HG03342 (cell line): Measurements from ENCODE around the gene TC2N.
"Not testable (repeated sequence)": the region's sequence is repeated elsewhere in the genome, so short reads cannot be mapped to it uniquely, and the experiment has no call there.

ENCODE experiments used
- ATAC-seq: cut with Tn5 transposase; IDR thresholded peaks from one replicate; pipeline ENCODE4 v1.9.1; 2021; ENCODE audit warnings: mild to moderate bottlenecking, moderate library complexity; ENCODE audit not compliant: unreplicated experiment

Gene TC2N

GRCh38 chr14:91889477-91890211, 22.3 kb upstream of the TC2N start:
- no peak for ATAC-seq

GRCh38 chr14:91888641-91889476, 21.5 kb upstream of the TC2N start:
- no peak for ATAC-seq

- no peak for ATAC-seq
Measured at GRCh38 chr14:91886961-91887360, 19.6 kb upstream of the TC2N start.

GRCh38 chr14:91885839-91886238, 18.5 kb upstream of the TC2N start:
- ATAC-seq, result no peak

DNA sequence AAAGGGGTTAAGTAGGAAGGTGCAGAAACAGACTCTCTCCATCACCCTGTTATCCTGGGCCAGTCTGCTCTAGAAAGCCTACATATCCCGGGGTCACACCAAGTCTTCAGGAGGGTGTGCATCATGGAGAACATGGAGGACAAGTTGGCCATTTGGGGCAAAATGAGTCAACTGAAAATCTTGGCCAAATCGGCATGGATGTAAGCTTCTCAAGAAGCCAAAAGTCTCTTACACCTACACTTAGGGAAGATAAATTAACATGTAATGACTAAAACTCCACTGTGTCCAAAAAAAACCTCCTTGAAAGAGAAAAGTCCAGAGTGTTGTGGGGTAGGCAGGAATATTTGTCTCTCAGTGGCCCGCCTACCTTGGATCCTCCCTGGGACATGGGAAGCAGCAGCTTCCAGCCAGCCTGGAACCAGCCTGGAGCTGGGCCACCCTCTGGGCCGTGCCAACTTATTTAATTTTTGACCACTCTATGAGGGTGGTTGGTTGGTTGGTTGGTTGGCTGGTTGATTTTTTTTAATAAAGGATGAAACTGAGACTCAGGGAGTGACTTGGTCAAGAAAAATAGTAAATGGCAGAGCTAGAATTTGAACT, 17.9 kb upstream of the TC2N start:
- ATAC-seq, result no peak

DNA sequence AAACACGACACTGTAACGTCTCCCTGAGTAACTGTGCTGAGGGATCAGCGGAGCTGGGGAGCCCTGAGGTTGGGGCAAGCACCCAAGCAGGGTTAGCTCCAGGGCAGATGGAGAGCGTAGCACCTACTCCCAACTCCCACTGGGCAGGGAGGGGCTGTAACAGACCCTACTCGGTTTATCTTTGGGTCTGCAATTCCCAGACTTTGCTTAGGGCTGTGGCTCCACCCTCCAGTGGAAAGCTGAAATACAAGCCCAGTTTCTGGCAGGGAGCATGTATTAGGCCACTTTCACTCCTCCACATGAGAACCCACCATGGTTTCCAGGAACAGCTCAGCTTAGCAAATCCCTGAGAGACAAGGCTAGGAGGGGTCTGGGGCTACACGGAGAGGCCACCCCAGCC, 17.3 kb upstream of the TC2N start:
- ATAC-seq, result no peak

GRCh38 chr14:91883753-91884152, 16.4 kb upstream of the TC2N start:
- no peak for ATAC-seq

DNA sequence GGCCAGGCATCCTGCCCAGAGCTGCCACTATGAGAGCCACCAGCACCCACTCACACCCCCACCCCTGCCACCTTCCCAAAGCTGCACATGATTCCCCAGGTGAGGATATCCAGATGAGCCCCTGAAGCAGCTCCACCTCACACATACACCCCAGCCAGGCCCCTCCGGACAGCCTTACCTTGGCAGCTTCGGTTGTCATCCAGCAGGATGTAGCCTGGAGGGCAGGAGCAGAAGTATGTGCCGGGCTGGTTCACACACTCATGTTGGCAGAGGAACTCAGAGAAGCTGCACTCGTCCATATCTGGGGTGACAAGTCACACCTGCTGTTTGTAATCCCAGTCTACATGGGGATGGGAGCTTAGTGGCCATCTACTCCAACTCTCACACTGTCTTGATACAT, 15.4 kb upstream of the TC2N start:
- ATAC-seq, result no peak

DNA sequence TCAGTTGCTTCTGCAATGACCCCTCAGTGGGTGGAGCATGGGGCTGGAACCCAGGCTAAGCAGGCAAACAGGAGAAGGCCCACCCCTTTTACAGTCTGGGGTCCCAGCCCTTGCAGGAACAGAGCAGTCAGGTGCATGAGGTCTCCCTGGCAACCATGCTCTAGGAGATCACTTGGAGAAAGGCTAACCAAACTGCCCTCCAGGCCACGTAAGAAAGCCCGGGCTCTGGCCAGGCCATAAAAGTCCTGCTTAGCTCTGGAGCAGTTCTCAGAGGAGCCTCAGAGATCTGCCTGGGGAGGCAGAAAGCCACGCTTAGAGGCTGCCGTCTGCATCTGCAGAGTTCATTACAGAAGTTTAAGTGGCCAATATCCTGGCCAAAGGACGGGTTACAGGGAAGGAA, 15.0 kb upstream of the TC2N start:
- no peak for ATAC-seq

GRCh38 chr14:91879196-91879595, 11.9 kb upstream of the TC2N start:
- ATAC-seq, result no peak

- no peak for ATAC-seq
Measured at GRCh38 chr14:91878274-91878673, 10.9 kb upstream of the TC2N start.

DNA sequence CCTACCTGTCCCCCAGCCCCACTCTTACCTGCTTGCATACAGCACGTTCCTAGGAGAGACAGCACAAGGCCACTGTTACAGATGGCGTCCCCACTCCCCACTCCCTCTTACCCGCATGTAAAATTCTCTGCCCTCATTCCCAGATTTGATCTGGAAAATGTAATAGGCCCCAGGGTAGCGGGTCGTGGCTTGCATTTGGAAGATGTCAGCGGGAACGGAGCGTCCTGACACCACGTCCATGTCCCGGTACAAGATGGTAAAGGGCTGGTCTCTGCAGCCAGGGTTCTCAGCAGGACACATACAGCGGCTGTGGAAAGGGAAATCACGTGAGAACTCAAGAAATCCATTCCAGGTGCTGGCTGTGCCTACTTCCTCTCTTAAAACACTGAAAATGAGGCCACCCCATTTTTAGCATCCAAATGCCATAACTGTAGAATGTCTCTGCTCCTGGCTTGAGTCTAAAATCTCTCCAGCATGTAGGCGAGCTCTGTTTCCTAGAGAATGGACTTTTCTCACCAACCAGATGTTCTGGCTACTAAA, 10.1 kb upstream of the TC2N start:
- ATAC-seq, result no peak

- no peak for ATAC-seq
Measured at GRCh38 chr14:91876492-91876891, 9.2 kb upstream of the TC2N start.

DNA sequence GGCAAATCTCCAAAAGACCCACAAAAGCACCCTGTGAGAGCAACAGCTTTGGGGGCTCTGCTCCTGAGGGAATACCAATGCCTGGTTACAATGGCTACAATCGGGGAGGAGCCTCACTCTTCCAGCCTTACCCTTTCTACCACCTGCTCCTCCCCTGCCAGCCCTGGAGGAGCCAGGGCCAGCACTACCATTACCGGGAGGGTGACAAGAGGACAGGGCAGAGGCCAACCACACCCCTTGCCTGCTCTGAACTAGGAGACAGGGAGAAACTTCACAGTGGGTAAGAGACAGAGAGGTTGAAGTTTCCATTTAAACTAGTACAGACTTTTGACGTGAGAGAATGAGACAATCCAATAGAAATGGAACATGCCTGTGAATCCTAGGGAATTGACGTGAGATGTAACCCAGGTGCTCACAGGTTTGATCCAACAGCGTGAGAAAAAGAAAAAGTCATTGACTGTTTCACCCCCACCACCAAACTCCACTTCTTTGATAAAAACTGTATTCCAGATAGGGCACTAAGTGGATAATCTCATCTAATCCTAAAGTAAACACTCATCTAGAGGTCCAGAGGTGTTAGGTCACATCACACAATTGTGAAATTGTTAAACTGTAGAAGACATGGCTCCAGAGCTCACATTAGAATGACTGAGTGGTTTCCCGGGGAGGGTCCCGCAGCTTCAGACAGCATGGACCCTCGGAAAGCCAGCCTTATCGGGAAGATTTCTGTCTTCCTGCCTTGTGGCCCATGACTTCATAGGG, 8.4 kb upstream of the TC2N start:
- ATAC-seq, result no peak

DNA sequence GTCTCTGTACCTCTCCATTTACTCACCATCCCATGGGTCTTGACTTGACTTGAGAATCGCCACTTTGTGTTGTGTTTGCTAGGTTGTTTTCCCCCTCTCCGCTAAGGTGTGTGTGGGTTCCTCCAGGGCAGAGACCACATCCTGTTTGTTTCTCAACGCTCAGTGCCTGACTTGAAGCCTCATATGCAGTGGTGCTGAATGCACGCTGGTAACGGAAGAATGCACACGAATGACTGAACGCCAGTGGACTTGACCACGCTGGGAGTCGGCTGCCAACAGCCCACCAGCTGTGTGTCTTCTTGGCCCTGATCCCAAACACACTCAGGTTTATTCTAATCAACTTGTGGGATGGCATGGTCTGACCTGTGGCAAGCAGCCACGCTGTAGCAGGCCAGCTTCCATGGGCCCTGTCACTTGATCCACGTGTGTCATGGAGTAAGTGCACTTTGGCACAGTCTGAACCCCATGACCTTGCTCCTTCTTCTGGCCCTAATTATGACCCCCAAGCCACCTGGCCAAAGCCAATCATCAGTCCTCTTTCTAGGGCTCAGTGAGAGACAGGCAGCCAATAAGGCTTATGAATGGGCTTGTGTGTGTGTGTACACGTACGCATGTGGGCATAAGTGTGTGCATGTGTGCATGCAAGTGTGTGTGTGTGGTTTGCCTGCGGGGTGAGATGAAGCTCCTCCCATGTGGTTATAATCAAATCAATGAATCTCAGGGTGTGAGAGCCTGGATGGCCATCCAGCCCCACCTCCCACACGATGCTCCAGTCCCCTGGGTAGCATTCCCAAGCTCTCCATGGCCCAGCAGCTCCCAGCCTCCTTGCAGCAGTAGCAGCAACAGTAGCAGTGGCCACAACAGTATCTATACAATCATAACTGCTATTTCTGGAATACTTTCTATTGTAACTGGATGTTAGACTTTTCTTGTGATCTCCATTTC, 6.4 kb upstream of the TC2N start:
- ATAC-seq, result peak; percentile 83

GRCh38 chr14:91872517-91873470, 5.5 kb upstream of the TC2N start:
- ATAC-seq, result peak; percentile 12

GRCh38 chr14:91872011-91872501, 4.7 kb upstream of the TC2N start:
- ATAC-seq, result peak; percentile 39

DNA sequence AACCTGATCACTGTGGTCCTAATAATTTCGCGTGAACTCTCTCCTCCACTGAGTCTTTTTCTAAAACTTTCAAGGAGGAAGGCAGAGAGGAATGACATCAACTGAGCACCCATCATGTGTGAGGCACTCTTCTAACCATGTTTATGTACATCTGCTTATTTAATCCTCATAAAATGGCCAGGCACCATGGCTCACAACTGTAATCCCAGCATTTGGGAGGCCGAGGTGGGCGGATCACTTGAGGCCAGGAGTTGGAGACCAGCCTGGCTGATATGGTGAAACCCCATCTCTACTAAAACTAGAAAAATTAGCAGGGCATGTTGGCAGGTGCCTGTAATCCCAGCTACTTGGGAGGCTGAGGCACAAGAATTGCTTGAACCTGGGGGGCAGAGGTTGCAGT, 4.1 kb upstream of the TC2N start:
- ATAC-seq, result not testable (repeated sequence)
